ENCODE measurements around the gene IFITM1. TPM values are rescaled to one million over a fixed set of nuclear protein-coding genes. Genes with fewer than 3 reads are reported as not detected.
A peak's percentile ranks its signal among the peaks of the same experiment; 100 is the strongest.

The IFITM1 gene
- total and polyA plus RNA-seq, 9 of the 15 experiments (the other 6 are each of a cell fraction or from before 2014, with no cell fraction given): 691 to 5,579 (median 974) TPM

- WGBS (ENCODE audit: insufficient coverage, low coverage, missing lambda C conversion rate): under 1% methylated on average over 35 of the region's 112 CpGs
- peaks cover 37% of the 10 kb centered on the region for H3K79me2 ChIP-seq (ENCODE audit: control insufficient read depth, insufficient read depth, low read length)
- H3K4me1 ChIP-seq (replicated peaks in 1 of 2; ENCODE audit: control insufficient read depth in 2 of 2, insufficient read depth in 2 of 2, low read length in 2 of 2): peaks cover 13 to 90% of the 10 kb centered on the region in 2 experiments; a peak in 4 of 5 replicates
- peak; percentile 86 to 96 (median 96) for DNase-seq (ENCODE audit: extremely low read depth in 1 of 4, low spot score in 3 of 4)
- peak; percentile 90 for ATAC-seq
- H3K9ac ChIP-seq (ENCODE audit: insufficient read depth in 1 of 2, low read depth in 2 of 2, low read length in 2 of 2): peak within 1 kb of the TSS; percentile 87 to 99
- peaks cover 41% of the 10 kb centered on the region; the same call in 2 of the 3 replicates for H3K36me3 ChIP-seq (ENCODE audit: control insufficient read depth, insufficient read depth, low read length)
- H3K4me3 ChIP-seq: peak within 1 kb of the TSS; percentile 58
- intact Hi-C loops (cut with micrococcal nuclease): no loop called here
- H3K9me1 ChIP-seq (ENCODE audit: control insufficient read depth, insufficient read depth, low read length): no peaks in the 10 kb centered on the region
- ChIA-PET POLR2A (interaction anchor here (0.7 to 1.4 kb wide), 7 partner anchors 9 to 82 kb away, joined by 3 to 4 read pairs (median 3); partner anchors contain the start of genes BET1L, NLRP6 and RIC8A), CTCF (ENCODE audit: low intra/inter-chr PET ratio) (no interaction called here)
- H3K27me3 ChIP-seq (ENCODE audit: control insufficient read depth in 2 of 2, insufficient read depth in 2 of 2, low read length in 2 of 2): no peaks in the 10 kb centered on the region
- in situ Hi-C loops (cut with MboI): no loop called here
- TSS peak; percentile 64 for BruUV-seq (replicated peaks)
- no peaks in the 10 kb centered on the region for H4K20me1 ChIP-seq (replicated peaks; ENCODE audit: control insufficient read depth, insufficient read depth, low read length)
- no peak for FAIRE-seq
- peak within 1 kb of the TSS; percentile 27 for H2AFZ ChIP-seq (ENCODE audit: low read depth, low read length)
- H3K9me3 ChIP-seq (replicated peaks; ENCODE audit: control insufficient read depth, insufficient read depth, low read depth, low read length): no peaks in the 10 kb centered on the region
- H3K4me2 ChIP-seq (ENCODE audit: insufficient read depth, low read length): peak within 1 kb of the TSS; percentile 85
- H3K27ac ChIP-seq (ENCODE audit: extremely low read depth, low read depth, low read length): peak within 1 kb of the TSS; percentile 85
- TF ChIP-seq HINFP (tag; conservative IDR thresholded peaks at IDR 0.05; ENCODE audit: low read depth) (peak; percentile 60; the same call in 1 of the 2 replicates), NR1H2 (CRISPR knock-in tag; IDR thresholded peaks at IDR 0.05) (no peak), TAF1 (IDR thresholded peaks at IDR 0.05; ENCODE audit: control insufficient read depth, extremely low read depth, insufficient read depth, low read length, severe bottlenecking) (peak; percentile 57), NR2F6 (CRISPR knock-in tag; IDR thresholded peaks at IDR 0.05) (no peak), BCL6 (CRISPR knock-in tag; IDR thresholded peaks at IDR 0.05) (no peak), POLR2G (IDR thresholded peaks at IDR 0.05; ENCODE audit: low read depth, low read length) (peak; percentile 78), PHF21A (IDR thresholded peaks at IDR 0.05; ENCODE audit: borderline replicate concordance, low read depth) (no peak), RBFOX2 (IDR thresholded peaks at IDR 0.05; ENCODE audit: low read depth, low read length) (peak; percentile 73), MYC (IDR thresholded peaks at IDR 0.05; ENCODE audit: low read depth, low read length) (no peak), MYC (CRISPR knock-in tag; IDR thresholded peaks at IDR 0.05; ENCODE audit: borderline replicate concordance, low read depth) (0 out of 2 replicates have a peak, but pooled peaks have one; percentile 5), ZNF717 (CRISPR knock-in tag; IDR thresholded peaks at IDR 0.05) (no peak), GTF2E2 (tag; IDR thresholded peaks at IDR 0.05) (no peak), YY1 (IDR thresholded peaks at IDR 0.05; ENCODE audit: borderline replicate concordance in 1 of 3, control insufficient read depth in 1 of 3, extremely low read depth in 1 of 3, insufficient read depth in 3 of 3, insufficient read length in 1 of 3, insufficient replicate concordance in 2 of 3, low read depth in 1 of 3, low read length in 2 of 3) (peak in 1 of 3 experiments; percentile 29), POLR2AphosphoS5 (IDR thresholded peaks at IDR 0.05; ENCODE audit: control insufficient read depth, insufficient read depth, low read depth, low read length) (0 out of 2 replicates have a peak, but pooled peaks have one; percentile 59)
Observed at GRCh38 chr11:288478-289397, 25.1 kb upstream of the IFITM1 start, which contains the start of gene PGGHG. PGGHG (plus strand) TSS chr11:289126; CDS start chr11:289817, 691 bp downstream.

Measured in K562 (cell line).